H4 (cell line): ENCODE data around the gene STARD10. TPM values are rescaled to one million over a fixed set of nuclear protein-coding genes. Genes with fewer than 3 reads are reported as not detected.
"Not testable (repeated sequence)": the region's sequence is repeated elsewhere in the genome, so short reads cannot be mapped to it uniquely, and the experiment has no call there.

Source experiments
- DNase-seq: peaks from one replicate; pipeline ENCODE4 v3.0.0-alpha.2; 2015; ENCODE audit warnings: low spot score
- total RNA-seq: library from RNA; depleted of rRNA; stranded (reverse); fragments of >200 nt; shearing (Covaris generic); gene quantifications from 2 replicates; pipeline ENCODE4 v1.2.3, GENCODE V29; 2014

The STARD10 gene
- total RNA-seq, 1 experiment from 2014 or later = 25.1 TPM

DNA sequence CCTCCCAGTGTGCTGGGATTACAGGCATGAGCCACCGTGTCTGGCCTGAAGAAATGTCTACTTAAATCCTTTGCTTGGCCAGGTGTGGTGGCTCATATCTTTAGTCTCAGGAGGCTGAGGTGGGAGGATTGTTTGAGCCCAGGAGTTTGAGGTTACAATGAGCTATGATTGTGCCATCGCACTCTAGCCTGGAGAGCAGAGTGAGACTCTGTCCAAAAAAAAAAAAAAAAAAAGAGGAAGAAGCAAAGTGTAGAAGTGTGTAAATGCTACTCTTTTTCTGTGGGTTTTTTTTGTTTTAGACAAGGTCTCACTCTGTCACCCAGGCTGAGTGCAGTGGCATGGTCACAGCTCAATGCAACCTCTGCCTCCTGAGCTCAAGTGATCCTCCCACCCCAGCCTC is 13.9 kb upstream of the STARD10 start:
- DNase-seq = no peak

DNA sequence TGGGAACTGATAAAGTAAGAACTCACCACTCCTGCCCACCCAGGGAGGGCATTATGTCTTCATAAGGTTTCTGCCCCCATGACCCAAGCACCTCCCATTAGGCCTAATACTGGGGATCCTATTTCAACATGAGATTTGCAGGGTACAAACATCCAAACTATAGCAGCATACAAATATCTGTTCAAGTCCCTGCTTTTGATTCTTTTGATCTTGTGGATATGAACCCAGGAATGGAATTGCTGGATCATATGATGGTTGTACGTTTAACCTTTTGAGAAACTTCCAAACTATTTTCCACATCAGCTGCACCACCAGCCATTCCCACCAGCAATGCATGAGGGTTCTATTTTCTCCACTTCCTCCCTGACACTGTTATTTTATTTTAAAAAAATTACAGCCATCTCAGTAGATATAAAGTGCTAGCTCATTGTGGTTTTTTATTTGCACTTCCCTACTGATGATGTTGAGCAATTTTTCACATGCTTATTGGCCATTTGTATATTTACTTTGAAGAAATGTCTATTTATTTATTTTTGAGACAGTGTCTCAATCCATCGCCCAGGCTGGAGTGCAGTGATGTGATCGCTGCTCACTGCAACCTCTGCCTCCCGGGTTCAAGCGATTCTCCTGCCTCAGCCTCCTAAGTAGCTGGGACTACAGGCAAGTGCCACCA is 13.3 kb upstream of the STARD10 start:
- DNase-seq = peak; percentile 85

DNA sequence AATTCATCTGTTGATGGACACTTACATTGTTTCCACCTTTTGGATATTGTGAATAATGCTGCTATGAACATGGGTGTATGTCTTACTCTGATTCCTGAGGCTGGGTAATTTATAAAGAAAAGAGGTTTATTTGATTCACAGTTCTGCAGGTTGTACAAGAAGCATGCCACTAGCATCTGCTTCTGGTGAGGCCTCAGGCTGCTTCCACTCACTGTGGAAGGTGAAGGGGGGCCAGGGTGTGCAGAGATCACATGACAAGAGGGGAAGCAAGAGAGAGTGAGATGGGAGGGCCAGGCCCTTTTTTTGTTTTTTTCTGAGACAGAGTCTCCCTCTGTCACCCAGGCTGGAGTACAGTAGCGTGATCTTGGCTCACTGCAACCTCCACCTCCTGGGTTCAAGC is 12.5 kb upstream of the STARD10 start:
- not testable (repeated sequence) for DNase-seq

DNA sequence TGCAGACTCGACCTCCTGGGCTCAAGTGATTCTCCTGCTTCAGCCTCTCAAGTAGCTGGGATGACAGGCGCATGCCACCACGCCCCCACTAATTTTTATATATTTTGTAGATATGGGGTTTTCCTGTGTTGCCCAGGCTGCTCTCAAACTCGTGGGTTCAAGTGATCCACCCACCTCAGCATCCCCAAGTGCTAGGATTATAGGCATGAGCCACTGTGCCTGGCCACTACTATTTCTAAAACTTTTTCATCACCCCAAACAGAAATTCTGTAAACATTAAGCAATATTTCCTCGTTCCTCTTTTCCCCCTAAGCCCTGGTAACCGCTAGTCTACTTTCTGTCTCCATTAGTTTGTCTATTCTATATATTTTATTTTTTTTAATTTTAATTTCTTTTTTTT is 11.4 kb upstream of the STARD10 start:
- DNase-seq = no peak

DNA sequence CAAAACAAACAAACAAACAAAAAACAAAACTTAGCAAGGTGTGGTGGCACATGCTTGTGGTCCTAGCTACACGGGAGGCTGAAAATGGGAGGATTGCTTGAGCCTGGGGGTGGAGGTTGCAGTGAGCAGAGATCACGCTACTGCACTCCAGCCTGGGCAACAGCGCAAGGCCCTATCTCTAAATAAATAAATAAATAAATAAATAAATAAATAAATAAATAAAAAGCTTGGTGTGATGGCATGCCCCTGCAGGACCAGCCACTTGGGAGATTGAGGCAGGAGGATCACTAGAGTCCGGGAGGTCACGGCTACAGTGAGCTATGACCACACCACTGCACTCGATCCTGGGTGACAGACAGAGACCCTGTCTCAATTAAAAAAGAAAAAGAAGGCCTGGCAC is 9.0 kb upstream of the STARD10 start:
- no peak for DNase-seq

DNA sequence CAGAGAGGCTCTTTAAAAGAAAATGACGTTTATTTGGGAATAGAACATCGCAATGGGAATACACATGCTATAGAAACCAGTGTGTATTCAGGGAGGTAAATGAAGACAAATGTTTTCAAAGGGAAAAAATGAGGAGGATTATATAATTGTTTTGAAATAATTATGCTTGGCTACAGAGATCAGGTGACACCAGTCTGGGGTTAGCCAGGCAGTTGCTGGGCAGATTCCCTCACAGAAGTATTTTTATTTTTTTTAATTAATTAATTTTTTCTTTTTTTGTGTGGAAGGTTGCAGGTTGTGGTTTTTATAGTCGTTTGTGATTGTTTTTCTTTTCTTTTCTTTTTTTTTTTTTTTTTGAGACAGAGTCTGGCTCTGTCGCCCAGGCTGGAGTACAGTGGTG is 5.6 kb upstream of the STARD10 start:
- DNase-seq = no peak

DNA sequence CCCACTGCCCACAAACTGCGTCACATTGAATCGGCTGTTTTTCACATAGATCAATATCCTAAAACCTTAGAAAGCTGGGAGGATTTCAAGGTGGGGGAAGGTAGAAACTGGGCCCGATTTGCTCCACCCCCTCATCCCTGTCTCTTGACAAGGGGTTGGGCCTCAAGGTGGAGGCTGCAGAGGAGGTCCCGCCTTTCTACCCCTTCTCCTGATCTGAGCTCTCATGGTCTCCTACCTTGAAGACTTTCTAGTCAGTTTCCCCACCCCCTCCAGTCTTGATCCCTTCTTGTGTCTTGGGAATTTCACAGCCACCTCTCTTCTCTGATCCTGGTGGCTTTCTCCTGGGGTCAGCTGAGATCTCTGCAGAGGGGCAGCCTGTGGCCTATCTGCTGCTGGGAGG is 4.5 kb upstream of the STARD10 start:
- DNase-seq = no peak

DNA sequence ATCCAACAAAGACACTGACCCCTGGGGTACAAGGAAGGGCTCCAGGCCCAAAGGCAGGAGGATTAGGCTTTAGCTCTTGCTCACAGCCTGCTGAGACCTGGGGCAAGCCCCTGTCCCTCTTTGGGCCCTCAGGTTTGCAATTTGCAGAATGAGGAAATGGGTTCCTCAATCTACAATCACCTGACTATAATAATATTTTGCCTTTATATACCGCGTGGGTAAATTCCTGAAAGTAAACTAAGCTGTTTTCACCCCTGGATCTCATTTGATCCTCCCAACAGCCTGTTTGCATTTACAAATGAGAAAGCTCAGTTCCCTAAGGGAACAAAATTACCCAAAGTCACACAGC is 797 bp downstream of the STARD10 start:
- no peak for DNase-seq

DNA sequence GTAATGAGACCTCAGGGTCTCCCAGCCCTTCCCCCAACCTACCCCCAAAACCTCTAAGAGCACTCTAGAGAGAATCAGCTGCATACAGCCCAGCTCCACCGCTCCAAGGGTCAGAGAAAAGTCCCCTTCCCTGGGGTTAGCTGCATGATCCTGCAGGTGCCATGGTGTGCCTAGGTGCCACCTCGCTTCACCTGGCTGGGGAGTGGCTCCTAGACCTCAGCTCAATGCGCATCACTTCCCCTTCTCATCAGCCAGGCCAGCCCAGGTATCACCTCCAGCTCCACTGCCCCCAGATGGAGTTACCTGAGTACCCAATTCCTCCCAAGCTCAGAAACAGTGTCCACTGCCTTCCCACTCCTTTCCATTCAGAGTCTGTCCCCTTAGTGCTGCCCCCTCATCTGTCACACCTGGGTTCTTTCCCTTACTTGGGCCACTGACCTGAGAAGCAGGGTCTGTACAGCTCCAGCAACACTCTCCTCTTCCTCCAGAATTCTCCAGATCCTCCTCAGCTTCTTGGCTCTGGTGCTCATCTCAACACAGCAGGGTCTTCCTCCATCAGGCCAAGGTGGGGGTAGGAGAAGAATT is 1.3 kb downstream of the STARD10 start:
- no peak for DNase-seq

DNA sequence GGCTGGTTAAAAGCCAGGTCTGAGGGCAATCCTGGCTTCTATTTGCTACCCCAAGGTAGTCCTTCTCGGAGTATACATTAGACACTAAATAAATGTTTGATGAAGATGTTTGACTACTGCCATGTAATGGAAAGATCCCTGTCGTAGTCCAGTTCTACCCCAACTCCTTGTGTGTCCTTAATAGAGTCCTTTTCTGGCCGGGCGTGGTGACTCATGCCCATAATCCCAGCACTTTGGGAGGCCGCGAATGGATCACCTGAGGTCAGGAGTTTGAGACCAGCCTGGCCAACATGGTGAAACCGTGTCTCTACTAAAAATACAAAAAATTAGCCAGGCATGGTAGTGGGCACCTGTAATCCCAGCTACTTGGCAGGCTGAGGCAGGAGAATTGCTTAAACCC is 2.6 kb downstream of the STARD10 start:
- not testable (repeated sequence) for DNase-seq

DNA sequence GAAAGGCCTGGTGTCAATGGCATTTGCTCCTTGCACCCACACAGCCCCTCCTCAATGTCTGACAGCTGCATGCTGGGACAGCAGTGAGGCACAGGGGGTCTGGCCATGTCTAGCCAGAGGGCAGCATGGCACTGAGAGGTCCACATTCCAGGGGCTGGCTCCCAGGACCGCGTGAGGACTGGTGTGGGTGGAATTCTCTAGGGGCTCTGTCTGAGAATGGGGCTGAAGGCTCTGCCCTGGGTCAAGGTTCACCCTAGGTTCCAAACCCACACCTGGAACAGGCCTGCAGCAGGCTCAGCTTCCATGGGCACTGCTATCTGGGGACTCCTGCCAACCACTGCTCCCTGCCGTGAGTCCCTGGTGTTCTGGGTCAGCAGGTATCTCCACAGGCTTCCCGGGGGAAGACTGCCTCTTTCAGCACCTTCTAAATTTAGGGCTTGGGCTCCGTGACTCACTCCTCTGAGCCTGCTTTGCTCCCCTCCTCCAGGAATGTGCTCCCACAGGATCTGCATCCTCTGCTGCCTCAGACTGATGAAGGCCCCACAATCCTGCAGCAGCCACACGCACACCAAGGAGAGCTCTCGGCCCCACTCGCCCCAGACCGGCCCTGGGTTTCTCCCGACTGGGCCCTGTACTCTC is 4.2 kb downstream of the STARD10 start:
- DNase-seq = no peak

DNA sequence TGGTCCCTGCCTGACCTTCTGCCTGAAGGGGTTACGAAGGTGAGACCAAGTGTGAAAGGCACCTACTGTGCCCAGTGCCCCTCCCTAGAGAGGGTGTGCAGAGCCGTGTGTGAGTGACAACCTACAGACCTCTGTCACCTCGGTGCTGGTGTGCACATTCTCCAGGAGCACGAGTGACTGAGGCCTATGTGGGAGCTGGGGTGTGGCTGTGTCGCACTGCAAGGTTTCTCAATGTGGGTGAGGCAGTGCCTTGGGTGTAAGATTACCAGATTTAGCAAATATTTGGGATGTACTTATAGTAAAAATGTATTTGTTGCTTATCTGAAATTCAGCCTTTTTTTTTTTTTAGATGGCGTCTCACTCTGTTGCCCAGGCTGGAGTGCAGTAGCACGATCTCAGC is 5.6 kb downstream of the STARD10 start:
- DNase-seq = no peak

DNA sequence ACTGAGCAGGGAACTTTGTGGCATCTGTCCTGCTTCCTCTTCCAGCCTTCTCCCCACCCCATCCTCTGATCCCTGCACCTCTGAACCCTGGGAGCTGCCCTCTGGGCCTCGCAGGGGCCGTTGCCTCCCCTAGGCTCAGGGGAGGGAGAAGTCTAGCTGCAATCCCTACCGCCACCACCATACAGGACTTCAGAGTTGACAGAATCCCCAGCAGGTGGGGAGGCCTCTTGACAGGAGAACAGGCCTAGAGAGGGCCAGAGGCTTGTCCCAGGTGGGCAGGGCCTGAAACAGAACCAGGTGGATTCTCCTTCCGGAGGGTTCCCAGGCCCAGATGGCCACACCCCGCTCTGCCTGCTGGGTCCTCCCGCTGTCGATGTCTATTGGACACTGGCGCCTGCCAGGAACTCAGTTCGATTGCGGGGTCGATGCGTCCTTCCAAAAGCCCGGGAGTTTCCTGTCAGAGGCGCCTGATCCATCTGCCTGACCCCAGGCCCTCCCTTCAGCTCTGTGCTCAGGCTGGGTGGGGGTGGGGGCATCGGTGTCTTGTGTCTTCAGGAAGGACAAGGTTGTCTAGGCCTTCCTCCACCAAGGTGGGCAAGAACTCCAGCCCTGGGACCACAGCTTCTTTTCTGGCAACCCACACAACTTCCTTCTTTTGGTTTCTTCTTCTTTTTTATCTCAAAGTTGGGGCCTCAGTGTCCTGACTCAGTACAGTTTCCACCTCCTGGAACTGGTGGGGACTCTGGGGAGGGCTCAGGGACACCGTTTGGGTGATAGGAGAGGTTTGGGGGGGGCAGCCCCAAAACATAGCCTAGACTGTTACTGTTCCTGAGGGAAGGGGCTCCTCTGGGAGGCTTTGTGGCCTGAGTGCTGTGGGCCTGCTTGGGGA is 6.4 kb downstream of the STARD10 start:
- no peak for DNase-seq

DNA sequence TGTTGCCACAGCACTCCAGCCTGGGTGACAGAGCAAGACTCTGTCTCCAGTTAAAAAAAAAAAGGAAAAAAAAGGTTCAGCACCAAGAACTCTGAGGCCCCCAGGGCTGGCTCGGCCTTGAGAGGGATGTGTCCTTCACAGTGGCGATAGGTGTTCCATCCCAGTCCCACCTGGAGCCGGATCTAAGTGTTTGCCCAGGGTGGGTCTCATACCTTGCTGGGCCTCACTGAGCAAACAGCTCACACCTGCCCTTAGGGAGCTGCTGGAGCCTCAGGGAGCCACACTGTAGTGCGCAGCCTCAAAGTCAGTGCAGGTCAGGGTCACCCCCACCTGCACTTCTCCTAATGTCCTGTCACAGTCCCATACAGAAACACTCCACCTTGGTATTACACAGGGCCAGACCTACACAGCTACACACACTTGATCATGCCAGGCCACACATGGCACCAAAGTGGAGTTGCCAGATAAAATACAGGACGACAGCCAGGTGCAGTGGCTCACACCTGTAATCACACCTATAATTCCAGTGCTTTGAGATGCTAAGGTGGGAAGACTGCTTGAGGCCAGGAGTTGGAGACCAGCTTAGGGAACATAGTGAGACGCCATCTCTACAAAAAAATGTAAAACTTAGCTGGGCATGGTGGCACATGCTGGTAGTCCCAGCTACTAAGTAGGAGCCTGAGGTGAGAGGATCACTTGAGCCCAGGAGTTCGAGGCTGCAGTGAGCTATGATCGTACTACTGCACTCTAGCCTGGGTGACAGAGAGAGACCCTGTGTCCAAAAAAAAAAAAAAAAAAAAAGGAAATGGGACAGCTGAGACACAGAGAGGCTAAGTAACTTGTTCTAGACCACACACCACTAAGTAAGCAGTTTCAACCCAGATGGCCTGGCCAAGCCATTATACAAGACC is 7.3 kb downstream of the STARD10 start:
- no peak for DNase-seq

DNA sequence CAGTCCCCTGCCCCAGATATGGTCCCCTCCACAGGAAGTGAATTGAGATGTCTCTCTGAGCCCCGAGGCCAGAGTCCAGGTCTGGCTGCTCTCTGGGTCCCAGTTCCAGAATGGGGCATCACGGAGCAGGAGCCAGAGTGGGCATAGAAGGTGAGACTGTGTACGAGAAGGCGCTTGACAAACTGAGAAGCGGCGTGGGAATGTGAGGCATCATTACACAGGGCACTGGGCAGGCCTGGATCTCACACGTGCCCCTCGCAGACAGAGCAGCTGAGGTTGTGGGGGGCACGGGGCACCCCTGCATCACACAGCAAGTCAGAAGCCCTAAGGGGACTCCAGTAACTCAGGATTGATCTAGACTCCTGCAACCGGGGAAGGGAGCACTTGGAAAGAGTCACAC is 9.2 kb downstream of the STARD10 start:
- no peak for DNase-seq

DNA sequence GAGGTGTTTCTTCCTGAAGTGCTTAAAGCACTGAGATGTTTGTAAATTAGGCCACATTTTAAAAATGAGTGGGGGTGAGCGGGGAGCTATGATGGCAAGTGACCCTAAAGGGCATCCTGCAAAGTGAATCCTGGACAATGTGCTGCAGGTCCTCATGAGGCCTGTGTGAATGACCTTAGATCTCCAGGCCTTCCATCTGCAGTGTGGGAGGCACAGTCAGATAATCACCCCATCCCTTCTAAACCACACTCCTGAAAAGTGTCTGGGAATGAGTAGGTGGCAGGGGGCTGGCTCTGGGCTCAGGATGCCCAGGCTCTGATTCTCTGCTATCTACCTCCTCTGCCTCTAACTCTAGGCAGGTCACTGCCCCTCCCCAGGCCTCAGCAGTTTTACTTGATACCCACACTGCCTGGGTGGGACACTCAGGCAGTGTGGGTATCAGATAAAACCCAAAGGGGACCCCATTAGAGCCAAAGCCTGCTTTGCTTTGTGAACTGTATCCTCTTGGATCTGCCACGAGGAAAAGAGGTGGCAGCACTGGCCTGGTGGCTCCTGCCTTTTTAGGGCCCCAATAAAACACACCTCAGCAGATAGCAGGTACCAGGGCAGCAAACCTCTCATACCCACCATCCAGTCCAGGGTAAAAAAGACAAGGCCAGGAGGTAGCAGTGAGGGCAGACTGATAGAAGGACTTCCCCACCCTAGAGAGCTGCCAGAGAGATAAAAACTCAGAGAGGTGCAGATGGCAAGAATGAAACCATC is 10.5 kb downstream of the STARD10 start:
- no peak for DNase-seq

DNA sequence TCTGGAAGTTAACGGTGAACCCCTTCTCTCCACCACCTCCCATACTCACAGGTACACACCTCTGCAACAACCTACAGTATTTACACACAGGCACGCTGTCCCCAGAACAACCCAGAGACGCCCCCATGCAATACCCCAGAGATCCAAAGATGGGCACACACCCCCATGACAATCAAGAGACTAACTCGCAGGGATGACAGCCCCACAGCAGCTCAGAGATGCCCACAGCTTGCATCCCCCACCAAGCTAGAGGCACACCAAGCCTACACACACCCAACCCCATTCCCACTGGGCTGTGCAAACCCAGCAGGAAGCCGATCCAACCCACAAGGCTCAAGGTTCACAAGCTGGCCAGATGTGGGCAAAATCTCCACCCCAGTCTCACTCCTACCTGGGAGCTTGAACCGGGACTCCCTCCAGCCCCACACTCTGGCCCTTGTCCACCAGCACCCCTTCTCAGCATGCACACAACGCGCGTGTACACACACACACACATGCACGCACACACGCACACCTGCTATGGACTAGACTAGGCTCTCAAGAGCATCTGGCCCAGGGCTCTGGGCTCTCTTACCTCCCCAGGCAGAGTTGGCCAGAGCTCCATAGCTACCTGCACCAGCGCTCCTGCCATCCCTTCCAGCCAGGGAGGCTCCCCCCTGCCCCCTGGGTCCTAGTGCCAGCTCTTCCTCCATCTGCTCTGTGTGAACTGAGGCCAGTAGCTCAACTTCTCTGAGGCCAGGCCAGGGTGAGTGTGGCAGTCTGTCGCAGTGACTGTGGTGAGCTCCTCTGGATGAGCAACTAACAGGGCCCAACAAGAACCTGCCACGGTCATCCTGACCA is 11.5 kb downstream of the STARD10 start:
- no peak for DNase-seq

DNA sequence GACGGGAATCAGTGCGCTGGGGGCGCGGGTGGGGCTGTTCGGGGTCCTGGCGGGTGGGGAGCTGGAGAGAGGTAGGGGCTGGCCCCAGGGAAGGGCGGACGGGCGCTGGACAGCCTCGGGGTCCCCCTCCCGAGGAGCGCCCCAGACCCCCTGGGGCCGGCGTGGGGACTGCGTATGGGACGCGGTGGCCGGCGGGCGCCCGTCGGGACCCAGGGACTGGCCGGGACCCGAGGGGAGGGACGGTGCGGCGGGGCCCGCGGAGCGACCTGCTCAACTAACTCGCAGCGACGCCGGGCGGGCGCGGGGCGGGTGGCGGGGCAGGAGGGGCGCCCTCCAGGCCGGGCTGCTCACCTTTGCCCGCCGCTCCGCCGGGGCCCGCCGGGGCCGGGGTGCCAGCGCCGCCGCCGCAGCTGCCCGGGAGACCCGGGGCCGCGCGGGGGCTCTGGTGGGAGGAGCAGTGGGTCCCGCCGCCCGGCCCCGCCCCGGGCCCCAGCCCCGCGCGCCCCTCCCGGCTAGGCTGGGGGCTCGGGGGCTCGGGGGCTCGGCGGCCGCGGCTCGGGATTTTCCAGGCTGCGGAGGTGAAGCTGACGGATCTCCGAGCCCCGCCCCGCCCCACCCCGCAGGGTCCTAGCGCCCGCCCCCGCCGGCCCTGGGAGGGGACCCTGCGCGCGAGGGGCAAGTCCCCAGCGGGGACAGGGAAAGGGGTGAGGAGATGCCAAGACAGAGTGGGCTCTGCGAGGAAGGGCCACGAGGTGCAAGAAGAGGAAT is 12.3 kb downstream of the STARD10 start:
- no peak for DNase-seq

DNA sequence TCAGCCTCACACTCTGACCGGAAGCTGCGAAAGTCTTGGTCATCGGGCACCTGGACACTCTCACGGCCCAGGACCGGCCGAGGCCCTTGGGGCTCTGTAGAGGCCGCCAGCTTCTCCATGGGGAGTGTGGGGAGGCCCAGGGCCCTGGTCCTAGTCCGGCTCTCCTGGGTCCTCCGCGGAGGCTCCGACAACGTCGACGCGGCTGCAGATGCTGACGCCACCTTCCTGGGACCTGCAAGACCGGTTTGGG is 12.9 kb downstream of the STARD10 start:
- DNase-seq = no peak
